Hematopoietic multipotent progenitor cell (in vitro differentiated cells): ENCODE measurements around the gene MTCL1. TPM values are rescaled to one million over a fixed set of nuclear protein-coding genes. Genes with fewer than 3 reads are reported as not detected.

Experiments used
- DNase-seq, 3 donors: peaks; one replicate each; pipeline ENCODE4 v3.0.0-alpha.2; 2011 to 2015; ENCODE audit warnings: low read depth in 2 of 3, low spot score in 2 of 3
- small RNA-seq: library from RNA; depleted of rRNA; stranded (forward); fragments of <200 nt; gene quantifications from one replicate; pipeline ENCODE3, GENCODE V24; 2012
- total RNA-seq: library from RNA; depleted of rRNA; stranded (reverse); fragments of >200 nt; gene quantifications from one replicate; pipeline ENCODE4 v1.2.3, GENCODE V29; 2012

Gene MTCL1
- total RNA-seq, 1 donor: 1.9 TPM

DNA sequence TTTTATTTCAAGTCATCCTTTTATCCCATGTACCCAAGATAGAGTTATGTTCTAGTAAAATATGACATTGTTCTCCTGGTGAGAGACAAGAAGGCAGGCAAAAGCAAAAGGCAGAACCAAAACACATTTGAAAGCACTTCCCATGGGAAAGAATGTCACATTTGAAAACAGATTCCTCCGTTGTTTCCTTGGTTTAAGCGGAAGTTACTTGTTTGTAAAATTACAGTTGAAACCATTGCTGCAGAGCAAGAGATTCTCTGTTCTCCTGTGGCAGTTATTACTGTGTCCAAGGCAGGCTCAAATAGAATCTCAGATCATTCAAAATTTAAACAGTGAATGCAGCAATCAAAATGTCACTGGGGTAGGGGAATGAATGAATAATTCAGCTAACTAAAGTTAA is 149.6 kb downstream of the MTCL1 start:
- no peak for DNase-seq

DNA sequence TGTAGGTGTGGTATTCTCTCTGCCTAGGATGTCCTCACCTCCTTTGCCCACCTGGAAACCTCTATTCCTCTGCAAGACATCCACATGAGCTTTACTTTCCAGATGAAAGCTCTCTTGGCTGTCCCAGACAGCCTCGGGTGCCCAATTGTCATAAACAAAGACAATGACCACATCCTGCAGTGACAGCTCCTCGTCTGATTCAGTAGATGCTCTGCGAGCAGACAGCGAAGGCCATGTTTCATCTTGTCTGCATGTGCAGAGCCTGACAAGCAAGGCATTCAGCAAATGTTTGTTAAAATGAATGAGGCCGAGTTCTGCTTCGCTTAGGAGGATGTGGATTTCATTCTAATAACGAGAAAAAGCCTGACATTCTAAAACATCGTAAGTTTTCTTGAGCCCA is 150.9 kb downstream of the MTCL1 start:
- DNase-seq: no peak

DNA sequence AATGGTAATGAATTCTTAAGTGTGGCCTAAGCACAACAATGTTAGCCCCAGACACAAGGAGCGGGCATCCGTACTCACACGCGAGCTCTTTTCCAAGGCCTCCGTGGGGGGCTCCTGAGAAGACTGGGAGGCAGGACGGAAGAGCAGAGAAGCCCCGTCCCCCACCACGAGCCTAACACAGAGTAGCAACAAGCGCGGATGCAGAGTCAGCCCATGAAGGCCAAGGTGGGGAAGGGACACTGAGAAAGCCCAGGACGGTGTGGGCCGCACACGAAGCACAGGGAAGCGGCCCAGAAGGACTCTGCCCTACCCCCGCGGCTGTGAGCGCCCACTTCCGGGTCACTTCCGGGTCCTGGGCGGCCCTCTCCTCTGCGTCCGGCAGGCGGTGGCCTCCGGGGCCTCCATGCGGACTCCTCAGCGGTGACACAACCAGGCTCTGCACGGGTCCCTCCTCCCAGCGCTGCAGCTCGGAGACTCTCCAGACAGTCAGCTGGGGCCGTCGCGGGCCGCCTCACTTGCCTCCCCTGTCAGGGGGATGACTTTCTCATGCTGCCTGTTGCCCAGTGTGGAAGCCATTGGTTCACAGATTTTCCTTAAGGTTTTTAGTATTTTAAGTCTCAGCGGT is 151.5 kb downstream of the MTCL1 start:
- no peak for DNase-seq

GRCh38 chr18:8857806-8858205 is 152.4 kb downstream of the MTCL1 start:
- no peak for DNase-seq

DNA sequence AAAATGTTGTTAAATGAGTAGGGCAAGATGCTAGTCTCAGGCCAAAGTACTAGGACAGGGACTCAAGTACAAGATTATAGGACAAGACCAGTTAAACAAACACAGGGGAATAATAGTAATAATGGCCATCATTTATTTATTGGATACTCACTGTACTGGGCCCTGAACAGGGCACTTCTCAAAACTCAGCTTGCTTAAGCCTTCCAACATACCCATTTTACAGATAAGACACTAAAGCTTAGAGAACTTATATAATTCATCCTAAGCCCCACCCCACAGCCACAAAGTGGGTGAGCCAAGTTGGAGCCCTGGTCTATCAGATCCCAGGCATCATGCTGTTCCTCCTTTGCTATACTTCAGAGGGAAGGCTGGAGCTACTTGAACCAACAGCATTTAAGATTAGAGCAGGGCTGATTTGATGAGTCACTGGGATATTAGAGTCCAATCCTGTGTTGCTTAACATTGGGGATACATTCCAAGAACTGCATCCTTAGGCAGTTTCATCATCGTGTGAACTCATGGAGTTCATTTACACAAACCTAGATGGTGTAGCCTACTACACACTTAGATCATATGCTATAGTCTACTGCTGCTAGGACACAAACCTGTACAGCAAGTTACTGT is 153.6 kb downstream of the MTCL1 start:
- no peak for DNase-seq

GRCh38 chr18:8860845-8861642 is 155.7 kb downstream of the MTCL1 start:
- DNase-seq: no peak

GRCh38 chr18:8863427-8863826 is 158.1 kb downstream of the MTCL1 start:
- DNase-seq: no peak

DNA sequence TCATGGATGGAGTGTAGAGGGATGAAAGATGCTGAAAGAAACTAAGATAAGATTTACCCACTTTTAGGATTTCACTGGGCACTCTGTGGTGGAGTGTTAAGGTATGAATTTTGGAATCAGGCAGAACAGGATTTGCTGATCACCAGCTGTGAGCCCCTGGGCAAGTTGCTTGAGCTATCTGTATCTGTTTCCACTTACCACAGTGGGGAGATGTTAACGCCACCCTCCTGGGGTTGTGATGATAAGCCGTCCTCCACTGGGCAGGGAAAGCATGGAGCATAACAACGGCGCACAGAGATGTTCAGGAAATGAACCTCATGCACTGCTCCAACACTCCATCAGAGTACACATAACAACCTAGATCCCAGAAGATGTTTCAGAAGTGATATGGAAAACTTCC is 160.6 kb downstream of the MTCL1 start:
- DNase-seq: no peak

DNA sequence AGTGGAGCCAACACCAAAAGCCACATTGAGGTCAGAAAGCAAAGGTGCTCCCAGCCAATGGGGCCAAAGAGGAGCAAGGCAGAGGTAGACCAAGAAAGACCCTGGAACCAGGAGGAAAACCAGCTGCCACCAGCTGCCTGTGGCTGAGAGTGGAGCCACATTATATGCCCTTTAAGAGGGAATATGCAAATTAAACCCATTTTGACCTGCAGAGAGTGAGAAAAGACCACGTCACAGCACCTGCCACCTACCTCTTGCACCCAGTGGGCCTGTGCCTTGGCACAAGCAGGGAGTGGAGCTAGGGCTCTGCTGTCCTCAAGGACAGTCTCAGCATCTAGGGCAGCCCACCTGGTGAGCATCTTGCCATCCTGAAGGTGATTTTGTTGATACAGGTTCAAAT is 161.3 kb downstream of the MTCL1 start:
- no peak for DNase-seq

DNA sequence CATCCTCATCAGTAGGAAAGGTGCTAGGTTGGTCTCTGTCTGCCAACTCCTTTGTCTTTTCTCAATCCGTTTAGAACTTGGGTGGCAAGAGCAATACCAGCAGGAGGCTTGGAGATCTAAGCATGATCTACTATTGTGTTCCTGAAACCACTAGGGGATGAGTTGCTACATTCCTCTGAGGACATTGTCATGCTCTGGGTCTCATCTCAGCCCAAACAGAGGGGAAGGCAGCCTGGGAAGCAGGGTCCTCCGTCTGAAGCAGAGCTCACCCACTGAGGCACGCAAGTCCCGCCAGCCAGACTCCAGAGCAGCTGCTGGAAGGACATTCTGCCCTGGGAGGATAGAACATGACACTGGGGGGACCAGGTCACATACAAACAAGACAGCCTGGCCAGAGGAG is 162.9 kb downstream of the MTCL1 start:
- DNase-seq: no peak

GRCh38 chr18:8868779-8869415 is 163.5 kb downstream of the MTCL1 start:
- no peak for DNase-seq

- no peak for DNase-seq
Observed at GRCh38 chr18:8869696-8870095, 164.3 kb downstream of the MTCL1 start.

- no peak for DNase-seq
Observed at GRCh38 chr18:8870528-8870927, 165.2 kb downstream of the MTCL1 start.

DNA sequence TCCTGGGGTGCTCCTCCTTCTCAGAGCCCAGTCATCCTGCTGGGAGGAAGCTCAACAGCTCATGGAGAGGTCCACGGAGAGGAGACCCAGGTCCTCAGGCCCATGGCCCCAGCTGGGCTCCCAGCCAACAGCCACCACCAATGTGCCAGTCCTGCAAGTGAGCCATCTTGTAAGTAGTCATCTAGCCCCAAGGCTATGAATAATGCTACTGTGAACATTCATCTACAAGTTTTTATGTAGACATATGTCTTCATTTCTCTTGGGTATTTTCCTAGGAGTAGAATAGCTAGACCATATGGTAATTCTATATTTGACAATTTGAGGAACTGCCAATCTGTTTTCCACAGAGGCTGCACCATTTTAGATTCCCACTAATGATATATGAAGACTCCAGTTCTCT is 166.1 kb downstream of the MTCL1 start:
- no peak for DNase-seq

GRCh38 chr18:8874872-8875271 is 169.5 kb downstream of the MTCL1 start:
- no peak for DNase-seq

DNA sequence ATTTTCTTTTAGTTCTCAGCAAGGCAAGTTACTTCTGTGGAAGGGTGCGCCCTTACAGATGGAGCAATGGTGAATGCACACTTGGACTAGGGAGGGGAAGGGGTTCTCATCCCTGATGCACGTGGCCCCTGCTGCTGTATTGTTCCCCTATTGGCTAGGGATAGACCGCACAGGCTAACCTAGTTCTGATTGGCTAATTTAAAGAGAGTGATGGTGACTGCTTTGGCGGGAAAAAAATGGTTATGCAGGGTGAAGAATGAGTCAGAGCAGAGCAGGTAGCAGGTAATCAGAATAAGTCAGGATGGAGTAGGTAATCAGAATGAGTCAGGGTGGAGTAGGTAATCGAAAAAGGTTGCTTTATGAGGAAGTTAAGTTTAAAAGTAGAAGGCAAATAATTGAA is 171.5 kb downstream of the MTCL1 start:
- no peak for DNase-seq

DNA sequence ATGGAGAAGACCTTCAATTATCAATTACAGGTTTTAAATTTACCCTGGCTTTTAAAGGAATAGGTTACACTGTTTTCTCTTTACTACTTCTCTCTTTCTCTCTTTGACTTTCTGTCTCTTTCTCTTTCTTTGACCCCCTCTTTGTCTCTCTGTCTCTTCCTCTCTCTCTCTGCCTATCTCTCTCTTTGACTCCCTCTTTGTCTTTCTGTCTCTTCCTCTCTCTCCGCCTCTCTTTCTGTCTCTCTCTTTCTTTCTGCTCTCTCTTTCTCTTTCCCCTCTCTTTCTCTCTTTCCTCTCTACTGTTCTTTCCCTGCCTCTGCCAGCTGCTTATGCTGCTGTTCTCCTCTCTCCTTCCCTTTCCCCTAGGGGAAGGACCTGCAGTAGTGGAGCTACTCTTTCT is 175.7 kb downstream of the MTCL1 start:
- DNase-seq: no peak

Small RNA genes lying within 50 kb of the gene (small RNA-seq; reads per million reads assigned to genes)
- gene RF00019: not detected

Other genes starting within 250 kb of the MTCL1 start
- gene RAB12, start 96.1 kb upstream of the MTCL1 start, total RNA-seq: 4.8 TPM